ENCODE data around the gene CHST15. TPM values are rescaled to one million over a fixed set of nuclear protein-coding genes. Genes with fewer than 3 reads are reported as not detected.

Gene CHST15
- total and polyA plus RNA-seq, 2 experiments from 2014 or later, result 0.06 to 0.11 TPM

DNA sequence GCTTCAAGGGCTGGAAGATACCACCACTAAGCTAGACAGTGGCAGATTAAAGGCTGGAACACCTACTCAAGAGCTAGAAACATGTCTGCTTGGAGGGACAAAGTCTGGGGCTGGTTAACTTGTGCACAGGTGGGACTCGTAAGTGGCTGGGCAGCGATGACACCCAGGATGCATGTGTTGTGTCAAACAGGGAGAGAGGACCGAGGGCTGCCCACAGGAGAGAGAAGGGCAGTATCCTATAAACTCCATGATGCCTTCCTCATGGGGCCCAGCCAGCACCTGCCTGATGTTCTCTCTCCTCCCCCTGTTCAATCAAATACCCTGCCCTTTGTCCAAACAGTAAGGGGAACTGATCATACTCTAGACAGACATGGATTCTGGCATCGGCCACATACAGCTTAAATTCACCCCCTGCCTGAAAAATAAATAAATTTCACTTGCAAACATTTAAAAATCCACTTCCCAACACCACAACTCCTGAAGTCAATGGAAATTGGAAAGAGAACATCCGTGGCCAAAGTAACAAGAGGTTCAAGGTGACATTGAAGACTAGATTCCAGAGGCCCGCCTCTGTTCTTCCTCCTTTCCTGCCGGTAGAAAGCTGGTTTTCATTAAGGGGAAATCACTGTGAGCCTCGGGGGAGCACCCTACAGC, 50.6 kb downstream of the CHST15 start:
- Histone ChIP-seq H3K9me2 (ENCODE audit: insufficient read depth) (no peaks in the 10 kb centered on the region), H4K20me1 (ENCODE audit: insufficient read depth) (no peaks in the 10 kb centered on the region), H3F3A (ENCODE audit: insufficient read depth) (no peaks in the 10 kb centered on the region), H3K27ac (no peak overlapping the region), H2AFZ (no peak overlapping the region), H3K79me2 (ENCODE audit: insufficient read depth) (no peaks in the 10 kb centered on the region), H3K4me3 (no peak overlapping the region), H3K4me1 (ENCODE audit: insufficient read depth) (no peaks in the 10 kb centered on the region), H3K4me2 (ENCODE audit: unreplicated experiment) (no peak overlapping the region), H3K27me3 (replicated peaks; ENCODE audit: insufficient read depth) (peaks cover 39% of the 10 kb centered on the region), H3K9me3 (ENCODE audit: low read depth) (no peaks in the 10 kb centered on the region), H3K36me3 (ENCODE audit: low read depth) (no peaks in the 10 kb centered on the region), H3K9ac (no peak overlapping the region)
- TF ChIP-seq EZH2 (IDR thresholded peaks at IDR 0.05; ENCODE audit: insufficient read depth, poor library complexity, severe bottlenecking) (no peak), EZH2phosphoT487 (IDR thresholded peaks at IDR 0.05; ENCODE audit: insufficient read depth, low read depth) (no peak)
- 43 to 44% methylated on average over 8 of the region's 8 CpGs for WGBS, 2 experiments (ENCODE audit: low coverage in 1 of 2, low lambda C conversion rate in 2 of 2, missing lambda C conversion rate in 2 of 2)
- no peak for DNase-seq
- in situ Hi-C loops (cut with MboI), result no loop called here

DNA sequence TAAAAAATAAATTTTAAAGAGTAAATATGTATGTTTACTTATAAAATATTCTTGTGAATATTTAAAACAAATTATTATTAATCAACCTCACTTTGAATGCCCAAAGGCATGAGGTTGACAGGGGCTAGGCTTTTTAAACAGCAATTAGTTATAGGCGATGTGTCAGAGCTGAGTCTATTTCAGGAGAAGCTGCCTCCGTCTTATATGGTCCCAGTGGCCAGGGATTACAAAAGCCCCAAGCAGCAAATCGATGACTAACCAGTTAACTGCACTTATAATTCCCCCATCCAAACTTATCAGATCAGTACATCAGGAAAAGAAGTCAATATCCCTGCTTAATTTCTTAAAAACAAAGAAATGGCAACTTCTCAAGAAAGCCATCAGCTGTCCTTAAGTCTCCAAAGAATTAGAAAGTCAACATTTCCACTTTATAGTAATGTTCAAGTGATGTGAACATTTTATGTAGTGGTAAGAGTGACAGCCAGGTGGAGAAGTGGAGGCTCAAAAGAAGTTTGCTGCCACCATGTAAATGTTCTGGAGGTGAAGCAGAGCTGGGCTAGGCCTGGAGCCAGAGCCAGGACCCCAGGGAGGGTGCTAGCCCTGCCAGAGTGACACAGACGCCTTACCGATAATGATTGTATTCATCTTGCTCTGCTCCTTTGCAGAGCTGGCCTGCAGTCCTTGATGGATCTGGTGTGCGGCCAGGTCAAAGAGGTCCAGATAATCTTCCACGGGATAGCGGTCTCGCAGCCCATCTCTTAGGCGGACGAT, 51.5 kb downstream of the CHST15 start:
- H3K9me3 ChIP-seq (ENCODE audit: low read depth), result no peaks in the 10 kb centered on the region
- TF ChIP-seq EZH2phosphoT487 (IDR thresholded peaks at IDR 0.05; ENCODE audit: insufficient read depth, low read depth) (no peak), EZH2 (IDR thresholded peaks at IDR 0.05; ENCODE audit: insufficient read depth, poor library complexity, severe bottlenecking) (no peak)
- in situ Hi-C loops (cut with MboI), result no loop called here
- no peak overlapping the region for H3K4me2 ChIP-seq (ENCODE audit: unreplicated experiment)
- DNase-seq, result peak; percentile 61
- H3K27me3 ChIP-seq (replicated peaks; ENCODE audit: insufficient read depth), result peaks cover 35% of the 10 kb centered on the region
- no peaks in the 10 kb centered on the region for H3K9me2 ChIP-seq (ENCODE audit: insufficient read depth)
- H3K36me3 ChIP-seq (ENCODE audit: low read depth), result no peaks in the 10 kb centered on the region
- H3K4me1 ChIP-seq (ENCODE audit: insufficient read depth), result no peaks in the 10 kb centered on the region
- H2AFZ ChIP-seq, result no peak overlapping the region
- no peaks in the 10 kb centered on the region for H3K79me2 ChIP-seq (ENCODE audit: insufficient read depth)
- WGBS, 2 experiments (ENCODE audit: low coverage in 1 of 2, low lambda C conversion rate in 2 of 2, missing lambda C conversion rate in 2 of 2), result 61 to 67% methylated on average over 11 of the region's 11 CpGs
- no peaks in the 10 kb centered on the region for H3F3A ChIP-seq (ENCODE audit: insufficient read depth)
- no peak overlapping the region for H3K27ac ChIP-seq
- H4K20me1 ChIP-seq (ENCODE audit: insufficient read depth), result no peaks in the 10 kb centered on the region
- H3K9ac ChIP-seq, result no peak overlapping the region
- no peak overlapping the region for H3K4me3 ChIP-seq

DNA sequence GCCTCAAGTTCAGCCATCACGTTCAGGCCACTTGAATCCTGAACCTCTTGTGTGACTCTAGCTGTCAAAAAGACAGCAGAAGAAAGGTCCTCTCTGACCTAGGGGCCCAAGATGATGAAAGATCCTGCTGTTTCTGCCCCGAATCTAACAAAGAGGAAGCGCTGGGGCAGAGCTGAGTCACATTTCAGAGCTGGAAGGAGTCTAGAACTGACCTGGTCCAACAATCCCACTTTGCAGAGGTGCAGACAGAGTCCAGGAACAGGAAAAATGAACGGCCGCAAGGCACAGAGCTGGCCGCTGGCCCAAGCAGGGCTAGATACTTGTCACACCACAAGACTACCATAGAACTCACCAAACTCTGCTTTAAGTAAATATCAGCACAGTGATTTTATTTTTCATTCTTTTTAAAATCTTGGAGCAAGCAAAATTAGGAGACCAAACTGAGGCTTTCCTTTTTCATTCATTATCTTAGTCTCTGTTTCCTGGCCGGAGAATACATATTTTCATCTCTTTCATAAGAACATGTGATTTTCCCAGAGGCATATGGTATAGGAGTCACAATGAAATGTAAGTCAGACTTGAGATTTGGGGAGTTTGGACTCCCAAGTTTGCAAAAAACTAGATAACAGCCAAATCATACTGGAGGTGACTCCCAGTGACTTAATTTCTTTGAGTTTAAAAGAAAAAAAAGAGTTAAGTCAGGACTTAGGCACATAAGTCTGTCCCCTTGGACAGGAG, 52.8 kb downstream of the CHST15 start:
- in situ Hi-C loops (cut with MboI), result no loop called here
- no peak for DNase-seq
- WGBS, 2 experiments (ENCODE audit: low coverage in 1 of 2, low lambda C conversion rate in 2 of 2, missing lambda C conversion rate in 2 of 2), result 34 to 41% methylated on average over 7 of the region's 7 CpGs

DNA sequence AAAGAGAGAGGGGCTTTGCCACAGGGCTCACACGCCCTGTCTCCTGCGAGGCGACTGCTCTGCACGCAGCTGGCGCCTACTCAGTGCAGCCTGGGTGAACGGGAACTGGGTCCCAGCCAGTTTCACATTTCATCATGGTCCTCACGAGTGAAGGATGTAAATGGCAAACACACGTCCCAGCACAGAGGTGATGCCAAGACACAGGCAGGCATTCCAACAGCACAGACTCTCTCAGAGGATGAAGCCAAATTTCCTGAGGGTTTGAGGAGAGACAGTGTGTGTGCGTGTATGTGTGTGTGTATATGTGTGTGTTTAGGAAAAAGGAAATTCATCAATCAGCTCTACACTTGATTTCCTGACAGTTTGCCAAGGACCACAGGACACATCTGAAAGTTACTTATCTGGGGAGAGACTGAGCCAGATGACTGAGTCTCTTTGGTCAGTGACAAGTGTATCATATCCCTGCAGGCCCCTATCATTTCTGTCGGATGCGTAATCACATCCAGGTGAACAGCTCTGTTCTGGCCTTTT, 53.9 kb downstream of the CHST15 start:
- Histone ChIP-seq H3K9me3 (ENCODE audit: low read depth) (no peaks in the 10 kb centered on the region), H3K4me1 (ENCODE audit: insufficient read depth) (no peaks in the 10 kb centered on the region), H3F3A (ENCODE audit: insufficient read depth) (no peaks in the 10 kb centered on the region), H3K9ac (no peak overlapping the region), H3K27me3 (replicated peaks; ENCODE audit: insufficient read depth) (peaks cover 29% of the 10 kb centered on the region; the same call in 1 of the 2 replicates), H3K79me2 (ENCODE audit: insufficient read depth) (no peaks in the 10 kb centered on the region), H3K4me2 (ENCODE audit: unreplicated experiment) (no peak overlapping the region), H3K36me3 (ENCODE audit: low read depth) (no peaks in the 10 kb centered on the region), H3K4me3 (no peak overlapping the region), H2AFZ (no peak overlapping the region), H3K27ac (no peak overlapping the region), H4K20me1 (ENCODE audit: insufficient read depth) (no peaks in the 10 kb centered on the region), H3K9me2 (ENCODE audit: insufficient read depth) (no peaks in the 10 kb centered on the region)
- in situ Hi-C loops (cut with MboI), result no loop called here
- DNase-seq, result no peak
- WGBS, 2 experiments (ENCODE audit: low coverage in 1 of 2, low lambda C conversion rate in 2 of 2, missing lambda C conversion rate in 2 of 2), result 16 to 23% methylated on average over 11 of the region's 11 CpGs
- no peak for TF ChIP-seq EZH2phosphoT487 (IDR thresholded peaks at IDR 0.05; ENCODE audit: insufficient read depth, low read depth)
- TF ChIP-seq EZH2 (IDR thresholded peaks at IDR 0.05; ENCODE audit: insufficient read depth, poor library complexity, severe bottlenecking), result no peak

More for the DNA sequence above, 52.8 kb downstream of the CHST15 start:
- Histone ChIP-seq H3K9me2 (ENCODE audit: insufficient read depth) (no peaks in the 10 kb centered on the region), H3K4me2 (ENCODE audit: unreplicated experiment) (no peak overlapping the region), H3F3A (ENCODE audit: insufficient read depth) (no peaks in the 10 kb centered on the region), H3K9me3 (ENCODE audit: low read depth) (no peaks in the 10 kb centered on the region), H2AFZ (no peak overlapping the region), H4K20me1 (ENCODE audit: insufficient read depth) (no peaks in the 10 kb centered on the region), H3K36me3 (ENCODE audit: low read depth) (no peaks in the 10 kb centered on the region), H3K79me2 (ENCODE audit: insufficient read depth) (no peaks in the 10 kb centered on the region), H3K4me1 (ENCODE audit: insufficient read depth) (no peaks in the 10 kb centered on the region), H3K27me3 (replicated peaks; ENCODE audit: insufficient read depth) (peaks cover 34% of the 10 kb centered on the region), H3K4me3 (no peak overlapping the region), H3K9ac (no peak overlapping the region), H3K27ac (no peak overlapping the region)
- TF ChIP-seq EZH2 (IDR thresholded peaks at IDR 0.05; ENCODE audit: insufficient read depth, poor library complexity, severe bottlenecking) (no peak), EZH2phosphoT487 (IDR thresholded peaks at IDR 0.05; ENCODE audit: insufficient read depth, low read depth) (no peak)
